Hypothalamus (tissue), 51 donors: Measurements from ENCODE around the gene F8.
"Not testable (repeated sequence)": the region's sequence is repeated elsewhere in the genome, so short reads cannot be mapped to it uniquely, and the experiment has no call there.

Experiments
- DNase-seq, 51 donors: peaks; one replicate each; lab custom pipeline; 2025; lab: John Stamatoyannopoulos, UW

Gene F8

DNA sequence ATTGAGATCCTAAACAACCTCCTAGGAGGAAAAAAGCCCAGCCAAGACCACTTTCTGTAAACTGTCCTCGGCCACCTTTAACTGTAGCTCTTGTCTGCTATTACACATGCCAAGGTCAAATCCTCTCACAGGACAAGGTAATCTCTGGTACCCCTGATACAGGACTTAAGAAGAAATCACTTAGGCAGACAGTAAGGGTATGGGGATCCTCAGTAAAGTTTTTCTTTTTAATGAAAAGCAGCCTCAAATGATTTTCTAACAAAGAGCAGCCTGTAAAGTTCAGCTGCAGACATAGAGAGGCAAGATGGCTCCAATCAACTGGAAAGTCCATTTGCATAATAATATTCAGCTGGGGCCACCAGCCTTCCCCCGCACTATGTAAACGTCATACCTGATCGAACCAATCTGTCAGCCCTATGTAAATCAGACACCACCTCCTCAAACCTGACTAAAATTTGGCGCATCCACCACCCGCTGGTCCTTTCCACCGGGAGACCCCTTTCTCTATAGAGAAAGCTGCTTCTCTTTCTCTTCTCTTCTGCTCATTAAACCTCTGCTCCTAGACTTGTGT lies 202.7 kb downstream of the F8 start:
- no peak for DNase-seq

DNA sequence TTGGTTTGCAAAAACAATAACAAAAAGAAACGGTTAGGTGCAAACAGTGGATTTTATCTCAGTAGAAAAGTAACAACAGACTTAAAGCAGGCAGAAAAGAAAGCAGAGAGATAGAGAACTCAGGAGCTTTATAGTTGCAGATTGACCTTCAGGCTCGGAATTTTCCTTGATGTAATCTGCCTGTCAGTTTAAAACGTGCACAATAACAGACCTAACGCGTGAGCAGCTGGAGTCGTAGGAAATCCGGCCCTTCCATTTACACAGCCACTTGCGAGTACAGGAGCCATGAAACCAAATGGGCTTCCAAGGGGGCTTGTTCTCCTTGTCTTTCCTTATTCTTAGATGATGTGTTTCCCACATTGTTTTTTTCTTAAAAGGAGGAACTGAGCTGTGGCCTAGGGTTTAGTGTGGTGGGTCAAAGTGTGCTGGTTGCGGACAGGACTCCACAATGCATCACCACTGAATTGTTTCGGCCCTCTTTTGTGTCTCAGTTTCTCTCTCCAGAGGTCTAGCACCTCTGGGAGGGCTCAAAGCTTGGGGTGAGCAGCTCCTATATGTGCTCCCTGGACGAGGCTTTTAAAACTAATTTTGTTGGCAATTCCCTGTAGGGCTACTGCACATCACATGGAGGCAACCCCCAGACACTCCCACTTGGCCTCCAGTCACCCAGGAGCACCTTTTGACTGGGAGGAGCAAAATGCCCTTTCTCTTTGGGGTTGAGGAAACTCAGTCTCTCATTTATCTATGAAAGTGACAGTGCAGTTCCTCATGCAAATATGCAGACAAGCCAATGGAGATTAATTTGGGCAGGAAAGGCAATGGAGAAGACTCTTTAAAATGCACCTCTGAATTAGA lies 203.4 kb downstream of the F8 start:
- no peak for DNase-seq

GRCh38 chrX:154817048-154817618 lies 205.4 kb downstream of the F8 start:
- DNase-seq, result not testable (repeated sequence)

DNA sequence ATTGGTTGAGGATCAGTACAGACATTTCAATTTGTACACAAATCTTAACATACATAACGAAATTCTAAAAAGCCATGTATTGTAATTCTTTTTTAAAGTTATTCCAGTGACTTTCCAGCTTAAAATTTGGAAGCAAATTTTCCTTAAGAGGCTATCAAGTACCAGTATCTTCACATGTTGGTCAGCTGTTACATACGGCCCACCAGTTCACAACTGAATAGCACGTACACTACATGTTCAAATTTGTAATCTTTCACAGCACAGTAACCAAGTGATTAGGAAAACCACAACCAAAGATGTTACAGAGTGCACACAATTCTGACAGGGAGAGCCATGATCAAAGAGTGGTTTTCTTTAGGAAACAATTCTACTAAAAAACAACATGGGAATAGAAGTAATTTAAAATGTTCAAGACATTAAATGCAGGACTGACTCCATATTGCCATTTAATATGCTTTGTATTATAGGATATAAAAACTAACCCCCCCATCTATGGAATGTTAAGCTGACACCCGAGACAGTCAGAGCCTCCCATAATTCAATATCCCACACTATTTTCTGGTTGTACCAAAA lies 206.1 kb downstream of the F8 start:
- not testable (repeated sequence) for DNase-seq

DNA sequence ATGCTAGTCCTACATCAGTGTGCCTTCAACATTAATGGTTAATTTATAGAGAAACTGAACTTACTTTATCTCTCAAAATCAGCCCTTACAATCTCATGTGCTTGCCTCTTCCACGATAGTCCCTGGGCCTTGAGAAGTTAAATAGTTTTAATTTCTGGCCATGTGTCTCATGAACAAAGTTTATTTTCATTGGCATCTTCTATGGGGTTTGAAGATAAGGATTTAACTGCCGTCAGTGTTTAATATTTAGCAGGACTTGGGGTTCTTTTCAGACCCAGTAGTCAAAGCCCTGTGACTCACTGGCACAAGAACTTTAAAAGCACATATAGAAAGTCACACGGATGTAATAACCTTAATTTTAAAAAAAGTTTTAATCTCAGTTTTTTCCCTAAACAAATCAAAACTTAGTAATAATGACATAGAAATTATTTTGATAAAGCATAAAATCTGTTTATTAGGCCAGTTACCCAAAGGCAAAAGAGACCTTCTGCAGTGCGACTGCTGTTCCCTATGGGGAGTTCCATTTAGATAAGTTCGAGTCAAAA lies 207.2 kb downstream of the F8 start:
- no peak for DNase-seq

DNA sequence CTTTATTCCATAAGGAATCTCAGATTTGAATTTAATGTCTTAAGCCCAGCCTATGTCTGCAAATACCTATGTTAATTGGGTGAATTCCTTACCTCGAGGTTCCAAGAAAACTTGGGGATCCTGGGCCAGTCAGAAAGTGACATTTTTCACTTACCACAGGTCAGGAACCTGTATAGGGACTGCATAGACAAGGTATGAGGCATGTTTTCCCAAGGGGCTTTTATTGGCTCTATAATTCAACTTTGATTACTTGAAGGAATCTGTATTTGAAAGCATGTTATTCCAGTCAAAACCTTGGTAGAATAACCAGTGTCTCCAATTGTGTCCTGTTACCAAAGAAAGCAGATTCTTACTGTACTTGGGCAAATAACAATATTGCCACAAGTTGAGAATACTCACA lies 208.7 kb downstream of the F8 start:
- DNase-seq, result no peak

- no peak for DNase-seq
Observed at GRCh38 chrX:154812341-154813101, 210.0 kb downstream of the F8 start.

GRCh38 chrX:154809939-154810665 lies 212.4 kb downstream of the F8 start:
- DNase-seq, result no peak

DNA sequence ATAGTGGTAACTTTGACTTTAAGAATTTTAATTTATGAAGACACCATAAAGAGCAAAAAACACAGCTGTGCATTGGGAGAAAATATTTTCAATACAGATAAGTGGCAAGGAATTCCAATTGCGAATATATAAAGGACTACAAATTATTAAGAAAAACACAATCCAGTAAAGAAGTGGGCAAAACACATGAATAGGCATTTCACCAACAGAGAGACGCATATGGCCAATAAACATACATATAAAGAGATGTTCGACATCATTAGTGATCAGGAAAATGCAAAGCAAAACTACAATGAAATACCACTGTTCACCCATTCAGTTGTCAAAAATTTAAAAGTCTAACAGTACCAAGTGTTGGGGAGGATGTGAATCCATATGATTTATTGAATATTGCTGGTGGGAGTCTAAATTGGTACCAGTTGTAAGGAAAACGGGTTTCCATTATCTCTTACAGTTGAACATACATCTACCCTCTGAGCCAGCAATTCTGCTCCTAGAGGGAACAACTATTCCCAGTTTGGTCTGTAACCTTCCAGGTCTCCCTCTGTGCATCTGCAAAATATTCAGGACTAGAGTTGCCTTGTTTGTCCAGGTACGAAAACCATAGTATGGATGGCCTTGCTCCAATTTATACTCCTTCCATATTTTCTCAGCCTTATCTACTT lies 215.6 kb downstream of the F8 start:
- no peak for DNase-seq

GRCh38 chrX:154805696-154806091 lies 216.8 kb downstream of the F8 start:
- no peak for DNase-seq

- DNase-seq, result peak in 46 of 51 donors; percentile 4 to 75 (median 46)
Observed at GRCh38 chrX:154804957-154805695, 217.4 kb downstream of the F8 start, which contains the start of gene MPP1. MPP1 (minus strand) TSS chrX:154805485; CDS start chrX:154805373, 112 bp downstream.

DNA sequence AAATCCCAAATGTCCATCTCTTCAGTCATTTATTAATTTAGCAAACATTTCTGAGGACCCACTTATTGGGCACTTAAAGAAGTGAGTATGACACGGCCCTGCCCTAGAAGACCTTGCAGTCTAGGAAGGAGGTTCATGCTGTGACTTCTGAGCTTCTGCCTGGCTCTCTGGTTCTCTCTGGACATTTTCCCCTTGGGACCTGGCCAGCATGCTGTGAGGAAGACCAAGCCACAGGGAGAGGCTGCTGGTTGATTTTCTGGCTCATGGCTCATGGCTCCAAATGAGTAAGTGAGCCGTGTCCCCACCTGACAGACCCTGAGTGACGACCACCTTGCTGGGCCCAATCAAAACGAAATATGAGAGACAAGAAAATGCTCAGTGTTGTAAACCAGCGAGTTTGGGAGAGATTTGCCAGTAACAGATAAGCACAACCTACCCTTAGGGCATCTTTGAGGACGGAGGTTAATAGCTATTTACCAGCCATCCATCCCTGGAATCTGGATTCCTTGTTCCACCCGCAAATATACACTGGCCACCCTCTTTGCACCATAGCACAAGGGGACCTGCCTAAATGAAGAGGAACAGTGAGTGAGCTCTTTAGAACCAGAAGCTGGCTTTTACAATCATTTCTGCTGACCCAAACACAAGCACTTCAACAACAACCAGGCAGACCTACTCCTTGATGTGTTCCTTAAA lies 218.1 kb downstream of the F8 start:
- no peak for DNase-seq

DNA sequence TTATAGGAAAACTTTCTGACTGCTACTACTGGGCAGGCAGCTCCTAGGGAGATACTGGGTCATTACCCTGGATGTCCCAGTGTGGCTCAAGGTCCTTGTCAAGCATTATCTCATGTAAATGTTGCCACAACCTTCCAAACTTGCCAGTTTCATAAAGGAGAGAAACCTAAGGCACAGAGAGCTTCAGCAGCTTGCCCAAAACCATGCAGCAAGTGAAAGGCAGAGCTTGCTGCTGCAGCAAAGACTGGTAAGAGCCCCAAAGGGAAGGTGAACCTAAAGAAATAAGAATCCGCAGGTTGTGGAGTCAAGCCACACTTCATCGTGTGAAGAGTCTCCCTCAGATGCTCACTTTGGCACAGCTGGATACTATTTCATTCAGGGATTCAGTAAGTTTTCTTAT lies 219.6 kb downstream of the F8 start:
- no peak for DNase-seq

- DNase-seq, result no peak
Observed at GRCh38 chrX:154800478-154801210, 221.9 kb downstream of the F8 start.

- DNase-seq, result no peak
Observed at GRCh38 chrX:154799556-154800348, 222.8 kb downstream of the F8 start.

GRCh38 chrX:154797006-154797405 lies 225.5 kb downstream of the F8 start:
- no peak for DNase-seq
